Lower leg skin (tissue), 3 donors: Measurements from ENCODE around the gene MIEN1.

ENCODE experiments used
- POLR2A ChIP-seq, 2 donors: fragments of 450-650 bp; IDR thresholded peaks; one replicate each; pipeline ENCODE4 v1.6.1; 2016 to 2017; ENCODE audit warnings: antibody characterized with exemption in 2 of 2, mild to moderate bottlenecking in 1 of 2, moderate library complexity in 1 of 2
- TF ChIP-seq, protein P1 (sequence below), 3 donors: fragments of 450-650 bp; IDR thresholded peaks; one replicate each; pipeline ENCODE4 v1.5.1; 2016; ENCODE audit warnings: antibody characterized with exemption in 3 of 3, mild to moderate bottlenecking in 3 of 3, moderate library complexity in 2 of 3

DNA sequence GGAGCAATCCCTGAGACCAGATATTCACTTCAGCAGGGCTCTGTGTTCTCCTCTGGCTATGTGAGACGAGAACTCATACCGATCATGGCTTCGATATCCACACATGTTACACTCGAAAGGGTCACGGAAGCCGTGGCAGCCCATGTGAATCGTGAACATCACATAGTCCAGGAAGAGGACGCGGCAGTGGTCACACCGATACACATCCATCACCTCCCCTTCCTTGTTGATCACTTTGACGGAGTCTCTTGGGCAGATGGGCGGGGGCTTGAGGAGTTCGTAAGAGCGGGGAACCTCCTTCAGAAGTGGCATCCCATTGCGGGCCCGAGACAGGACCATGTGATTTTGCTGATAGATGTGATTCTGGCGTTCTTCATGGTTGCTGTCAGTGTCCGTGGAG lies 35.4 kb upstream of the MIEN1 start:
- TF ChIP-seq, protein P1, sequence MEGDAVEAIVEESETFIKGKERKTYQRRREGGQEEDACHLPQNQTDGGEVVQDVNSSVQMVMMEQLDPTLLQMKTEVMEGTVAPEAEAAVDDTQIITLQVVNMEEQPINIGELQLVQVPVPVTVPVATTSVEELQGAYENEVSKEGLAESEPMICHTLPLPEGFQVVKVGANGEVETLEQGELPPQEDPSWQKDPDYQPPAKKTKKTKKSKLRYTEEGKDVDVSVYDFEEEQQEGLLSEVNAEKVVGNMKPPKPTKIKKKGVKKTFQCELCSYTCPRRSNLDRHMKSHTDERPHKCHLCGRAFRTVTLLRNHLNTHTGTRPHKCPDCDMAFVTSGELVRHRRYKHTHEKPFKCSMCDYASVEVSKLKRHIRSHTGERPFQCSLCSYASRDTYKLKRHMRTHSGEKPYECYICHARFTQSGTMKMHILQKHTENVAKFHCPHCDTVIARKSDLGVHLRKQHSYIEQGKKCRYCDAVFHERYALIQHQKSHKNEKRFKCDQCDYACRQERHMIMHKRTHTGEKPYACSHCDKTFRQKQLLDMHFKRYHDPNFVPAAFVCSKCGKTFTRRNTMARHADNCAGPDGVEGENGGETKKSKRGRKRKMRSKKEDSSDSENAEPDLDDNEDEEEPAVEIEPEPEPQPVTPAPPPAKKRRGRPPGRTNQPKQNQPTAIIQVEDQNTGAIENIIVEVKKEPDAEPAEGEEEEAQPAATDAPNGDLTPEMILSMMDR (IDR thresholded peaks at IDR 0.05), result no peak
- no peak for TF ChIP-seq POLR2A (IDR thresholded peaks at IDR 0.05)
